Lower lobe of right lung (tissue), 2 donors: ENCODE results near the gene TMEM97. TPM values are rescaled to one million over a fixed set of nuclear protein-coding genes. Genes with fewer than 3 reads are reported as not detected.
A peak's percentile ranks its signal among the peaks of the same experiment; 100 is the strongest.

ENCODE experiments used
- ATAC-seq, 2 donors: fragments of 200-7000 bp; cut with Tn5 transposase; one replicate each; pipeline ENCODE4 v1.9.1; 2020 to 2022; ENCODE audit warnings: mild to moderate bottlenecking in 2 of 2, moderate library complexity in 2 of 2
- DNase-seq: peaks from one replicate; pipeline ENCODE4 v3.0.0-alpha.2; 2020
- H3K27ac ChIP-seq: fragments of 200-600 bp; one replicate; pipeline ENCODE4 v1.8.0; 2022
- H3K27me3 ChIP-seq: fragments of 200-600 bp; one replicate; pipeline ENCODE4 v1.8.0; 2022; ENCODE audit warnings: low read depth
- H3K36me3 ChIP-seq: fragments of 200-600 bp; one replicate; pipeline ENCODE4 v1.8.0; 2022; ENCODE audit warnings: mild to moderate bottlenecking
- H3K4me1 ChIP-seq: fragments of 200-600 bp; one replicate; pipeline ENCODE4 v1.8.0; 2022
- H3K4me3 ChIP-seq: fragments of 200-600 bp; one replicate; pipeline ENCODE4 v1.8.0; 2022; ENCODE audit warnings: mild to moderate bottlenecking
- H3K9me3 ChIP-seq: fragments of 200-600 bp; one replicate; pipeline ENCODE4 v1.8.0; 2022
- CTCF ChIP-seq: fragments of 200-600 bp; IDR thresholded peaks from one replicate; pipeline ENCODE4 v1.8.0; 2022; ENCODE audit warnings: antibody characterized with exemption, mild to moderate bottlenecking
- intact Hi-C: fragments of 100-400 bp; cut with DNase I; formaldehyde crosslinking; loops from one replicate; pipeline ENCODE4 v1.11.0; 2022
- total RNA-seq: library from RNA; stranded (reverse); fragmentation: NEBNext Ultra II Directional; extraction: Animal tissue kit (Norgen Biotek cat#: 25700); gene quantifications from one replicate; pipeline ENCODE4 v1.2.1, GENCODE V29; 2021
- donor health status: DM: no; HTN: yes; CAD: no; lungs with severe emphysema.

The TMEM97 gene
- total RNA-seq, 1 donor from 2014 or later, result 51.5 TPM

DNA sequence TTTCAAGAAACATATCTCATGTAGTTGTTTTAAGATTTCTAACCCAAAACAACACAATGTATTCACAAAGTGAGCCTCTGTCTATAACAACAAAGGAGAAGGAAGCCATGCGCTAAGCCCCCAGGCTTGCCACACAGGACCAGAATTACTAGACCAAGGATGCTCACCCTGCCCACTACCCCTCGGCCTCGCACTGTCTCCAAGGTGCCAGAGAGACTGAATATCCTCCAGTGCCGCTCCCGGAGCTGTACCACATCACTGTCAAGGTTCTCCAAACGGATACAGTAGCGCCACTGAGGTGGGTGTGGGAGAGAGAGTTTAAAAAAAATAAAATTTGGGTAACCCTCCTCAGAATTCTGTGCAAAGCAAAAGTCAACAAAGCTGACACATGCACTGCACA, 31.3 kb downstream of the TMEM97 start:
- Histone ChIP-seq H3K4me3 (no peak overlapping the region), H3K4me1 (peaks cover 23% of the 10 kb centered on the region), H3K27ac (no peak overlapping the region), H3K9me3 (no peaks in the 10 kb centered on the region), H3K27me3 (no peaks in the 10 kb centered on the region), H3K36me3 (peaks cover 100% of the 10 kb centered on the region)
- intact Hi-C loops, result no loop called here
- DNase-seq (no peak), ATAC-seq (no peak)
- no peak for TF ChIP-seq CTCF

- Histone ChIP-seq H3K9me3 (no peaks in the 10 kb centered on the region), H3K27ac (peak within 1 kb of the TSS; percentile 93), H3K4me3 (peak within 1 kb of the TSS; percentile 96), H3K4me1 (peaks cover 24% of the 10 kb centered on the region), H3K27me3 (no peaks in the 10 kb centered on the region), H3K36me3 (peaks cover 65% of the 10 kb centered on the region)
- ATAC-seq (peak; percentile 99 to 100), DNase-seq (peak; percentile 95)
- TF ChIP-seq CTCF, result no peak
- intact Hi-C loops, result no loop called here
Measured at GRCh38 chr17:28357061-28357900, 38.3 kb downstream of the TMEM97 start, which contains the start of gene POLDIP2. Gene POLDIP2, minus strand, starts transcription at chr17:28357527. Its CDS starts 79 bp downstream, at chr17:28357448.

DNA sequence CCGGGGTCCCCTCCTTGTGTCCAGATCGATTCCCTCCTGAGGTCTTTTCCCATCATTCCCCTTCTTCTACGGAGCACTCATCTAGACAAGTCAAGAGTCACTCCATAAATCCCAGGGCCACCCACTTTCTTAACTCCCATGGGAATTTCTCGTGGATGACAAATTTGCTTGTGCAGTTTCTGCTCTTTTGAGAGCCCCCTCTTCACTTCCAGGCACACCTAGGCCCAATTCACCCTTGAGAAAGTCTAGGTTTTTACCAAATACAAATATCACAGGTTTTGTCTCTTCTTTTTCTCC, 38.8 kb downstream of the TMEM97 start:
- Histone ChIP-seq H3K4me1 (peaks cover 24% of the 10 kb centered on the region), H3K27ac (peak overlapping the region; percentile 93), H3K9me3 (no peaks in the 10 kb centered on the region), H3K27me3 (no peaks in the 10 kb centered on the region), H3K36me3 (peaks cover 65% of the 10 kb centered on the region), H3K4me3 (peak overlapping the region; percentile 96)
- ATAC-seq (no peak), DNase-seq (no peak)
- intact Hi-C loops, result no loop called here
- no peak for TF ChIP-seq CTCF

GRCh38 chr17:28363186-28363585, 44.2 kb downstream of the TMEM97 start:
- H3K9me3 ChIP-seq, result no peaks in the 10 kb centered on the region
- no peak for TF ChIP-seq CTCF
- peaks cover 61% of the 10 kb centered on the region for H3K36me3 ChIP-seq
- intact Hi-C loops, result no loop called here
- H3K27me3 ChIP-seq, result no peaks in the 10 kb centered on the region
- H3K4me1 ChIP-seq, result peaks cover 5% of the 10 kb centered on the region
- DNase-seq, result no peak
- no peak overlapping the region for H3K27ac ChIP-seq
- no peak for ATAC-seq
- H3K4me3 ChIP-seq, result no peak overlapping the region

- no peak overlapping the region for H3K4me3 ChIP-seq
- ATAC-seq, result no peak
- no peak overlapping the region for H3K27ac ChIP-seq
- DNase-seq, result no peak
- no peak for TF ChIP-seq CTCF
- H3K27me3 ChIP-seq, result no peaks in the 10 kb centered on the region
- no peaks in the 10 kb centered on the region for H3K4me1 ChIP-seq
- H3K9me3 ChIP-seq, result no peaks in the 10 kb centered on the region
- intact Hi-C loops, result no loop called here
- peaks cover 60% of the 10 kb centered on the region for H3K36me3 ChIP-seq
Measured at GRCh38 chr17:28363776-28364650, 45.0 kb downstream of the TMEM97 start.
